ENCODE data around the gene ITGA3.

ITGA3 gene

GRCh38 chr17:50075446-50076032, 19.6 kb downstream of the ITGA3 start:
- no peak for DNase-seq
- H3K27ac ChIP-seq = no peak overlapping the region
- peaks cover 53% of the 10 kb centered on the region for H3K36me3 ChIP-seq
- H3K27me3 ChIP-seq (ENCODE audit: insufficient read depth, low read depth, severe bottlenecking) = no peaks in the 10 kb centered on the region
- H3K4me3 ChIP-seq (ENCODE audit: low read depth, low read length) = no peak overlapping the region
- H3K9me3 ChIP-seq (ENCODE audit: severe bottlenecking) = peaks cover 5% of the 10 kb centered on the region
- TF ChIP-seq CTCF (IDR thresholded peaks at IDR 0.05; ENCODE audit: low read depth, low read length) = no peak

DNA sequence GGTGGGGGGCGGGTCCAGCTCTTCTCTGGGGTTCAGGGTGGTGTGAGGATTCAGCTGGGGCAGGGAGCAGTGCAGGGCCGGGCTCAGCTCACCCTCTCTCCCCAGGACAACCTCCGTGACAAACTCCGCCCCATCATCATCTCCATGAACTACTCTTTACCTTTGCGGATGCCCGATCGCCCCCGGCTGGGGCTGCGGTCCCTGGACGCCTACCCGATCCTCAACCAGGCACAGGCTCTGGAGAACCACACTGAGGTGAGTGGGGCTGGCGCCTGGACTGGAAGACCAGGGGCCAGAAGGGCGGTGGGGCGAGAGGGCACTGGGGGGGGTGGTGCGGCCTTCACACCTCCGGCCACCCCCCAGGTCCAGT, 20.3 kb downstream of the ITGA3 start:
- TF ChIP-seq CTCF (IDR thresholded peaks at IDR 0.05; ENCODE audit: low read depth, low read length) = no peak

DNA sequence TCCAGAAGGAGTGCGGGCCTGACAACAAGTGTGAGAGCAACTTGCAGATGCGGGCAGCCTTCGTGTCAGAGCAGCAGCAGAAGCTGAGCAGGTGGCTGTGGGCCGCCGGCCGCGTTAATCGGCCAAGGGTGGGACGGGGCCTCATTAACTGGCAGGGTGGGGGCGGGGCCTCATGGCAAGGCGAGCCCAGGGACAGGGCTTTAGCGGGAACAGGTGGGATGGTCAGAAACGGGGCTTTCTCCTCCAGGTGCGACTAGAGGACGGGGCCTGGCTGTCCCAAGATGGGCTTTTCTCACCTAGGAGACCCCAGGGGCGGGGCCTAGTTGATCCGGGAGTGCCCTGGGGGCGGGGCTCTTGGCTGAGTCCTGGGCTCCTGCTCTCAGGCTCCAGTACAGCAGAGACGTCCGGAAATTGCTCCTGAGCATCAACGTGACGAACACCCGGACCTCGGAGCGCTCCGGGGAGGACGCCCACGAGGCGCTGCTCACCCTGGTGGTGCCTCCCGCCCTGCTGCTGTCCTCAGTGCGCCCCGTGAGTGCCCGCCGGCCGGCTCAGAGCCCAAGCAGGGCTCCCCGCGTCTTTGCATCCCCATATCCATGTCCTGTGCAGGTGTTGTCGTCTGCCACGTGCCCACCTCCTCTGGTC, 20.8 kb downstream of the ITGA3 start:
- Histone ChIP-seq H3K9me3 (ENCODE audit: severe bottlenecking) (no peaks in the 10 kb centered on the region), H3K27ac (peak overlapping the region; percentile 47), H3K36me3 (peaks cover 56% of the 10 kb centered on the region), H3K4me3 (ENCODE audit: low read depth, low read length) (peak overlapping the region; percentile 5; the same call in 1 of the 2 replicates), H3K27me3 (ENCODE audit: insufficient read depth, low read depth, severe bottlenecking) (no peaks in the 10 kb centered on the region)
- peak; percentile 93 for DNase-seq
- no peak for TF ChIP-seq CTCF (IDR thresholded peaks at IDR 0.05; ENCODE audit: low read depth, low read length)

More for the DNA sequence above, 20.3 kb downstream of the ITGA3 start:
- H3K36me3 ChIP-seq = peaks cover 56% of the 10 kb centered on the region
- no peak overlapping the region for H3K4me3 ChIP-seq (ENCODE audit: low read depth, low read length)
- no peaks in the 10 kb centered on the region for H3K27me3 ChIP-seq (ENCODE audit: insufficient read depth, low read depth, severe bottlenecking)
- DNase-seq = no peak
- H3K27ac ChIP-seq = peak overlapping the region; percentile 47
- H3K9me3 ChIP-seq (ENCODE audit: severe bottlenecking) = peaks cover 4% of the 10 kb centered on the region

DNA sequence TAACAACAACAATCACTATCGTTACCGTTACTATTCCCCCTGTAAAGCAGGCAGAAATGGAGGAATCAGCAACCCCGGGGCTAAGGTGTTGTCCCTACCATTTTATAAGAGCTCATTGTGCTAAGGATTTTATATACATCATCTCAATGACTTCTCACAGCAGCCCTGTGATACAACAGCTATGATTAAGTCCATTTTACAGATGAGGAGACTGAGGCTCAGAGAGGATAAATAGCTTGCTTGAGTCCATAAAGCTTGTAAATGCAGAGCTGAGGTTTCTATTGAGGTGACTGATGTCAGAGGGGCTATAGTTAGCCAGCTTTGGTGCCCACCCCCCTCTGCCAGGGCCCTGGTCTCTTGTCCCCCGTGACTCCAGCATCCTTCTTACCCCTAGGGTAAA, 22.5 kb downstream of the ITGA3 start:
- Histone ChIP-seq H3K27ac (no peak overlapping the region), H3K27me3 (ENCODE audit: insufficient read depth, low read depth, severe bottlenecking) (no peaks in the 10 kb centered on the region), H3K4me3 (ENCODE audit: low read depth, low read length) (no peak overlapping the region), H3K36me3 (peaks cover 67% of the 10 kb centered on the region), H3K9me3 (ENCODE audit: severe bottlenecking) (no peaks in the 10 kb centered on the region)
- no peak for DNase-seq
- TF ChIP-seq CTCF (IDR thresholded peaks at IDR 0.05; ENCODE audit: low read depth, low read length) = no peak

GRCh38 chr17:50079334-50080095, 23.6 kb downstream of the ITGA3 start:
- Histone ChIP-seq H3K27ac (no peak overlapping the region), H3K36me3 (peaks cover 61% of the 10 kb centered on the region), H3K4me3 (ENCODE audit: low read depth, low read length) (no peak overlapping the region), H3K27me3 (ENCODE audit: insufficient read depth, low read depth, severe bottlenecking) (no peaks in the 10 kb centered on the region), H3K9me3 (ENCODE audit: severe bottlenecking) (no peaks in the 10 kb centered on the region)
- peak; percentile 47 for DNase-seq
- peak; percentile 76 for TF ChIP-seq CTCF (IDR thresholded peaks at IDR 0.05; ENCODE audit: low read depth, low read length)

Measured in WERI-Rb-1 (cell line).